Stimulated activated CD4-positive, alpha-beta T cell treated with anti-CD3 and anti-CD28 coated beads, Interleukin-4, amount 100 ng/mL, for 1 hour (primary cell): ENCODE results near the gene RAET1L.
"Not testable (repeated sequence)": the region's sequence is repeated elsewhere in the genome, so short reads cannot be mapped to it uniquely, and the experiment has no call there.

Source experiments
- DNase-seq: peaks from one replicate; pipeline ENCODE4 v3.0.0-alpha.2; 2020

The RAET1L gene, protein sequence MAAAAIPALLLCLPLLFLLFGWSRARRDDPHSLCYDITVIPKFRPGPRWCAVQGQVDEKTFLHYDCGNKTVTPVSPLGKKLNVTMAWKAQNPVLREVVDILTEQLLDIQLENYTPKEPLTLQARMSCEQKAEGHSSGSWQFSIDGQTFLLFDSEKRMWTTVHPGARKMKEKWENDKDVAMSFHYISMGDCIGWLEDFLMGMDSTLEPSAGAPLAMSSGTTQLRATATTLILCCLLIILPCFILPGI

DNA sequence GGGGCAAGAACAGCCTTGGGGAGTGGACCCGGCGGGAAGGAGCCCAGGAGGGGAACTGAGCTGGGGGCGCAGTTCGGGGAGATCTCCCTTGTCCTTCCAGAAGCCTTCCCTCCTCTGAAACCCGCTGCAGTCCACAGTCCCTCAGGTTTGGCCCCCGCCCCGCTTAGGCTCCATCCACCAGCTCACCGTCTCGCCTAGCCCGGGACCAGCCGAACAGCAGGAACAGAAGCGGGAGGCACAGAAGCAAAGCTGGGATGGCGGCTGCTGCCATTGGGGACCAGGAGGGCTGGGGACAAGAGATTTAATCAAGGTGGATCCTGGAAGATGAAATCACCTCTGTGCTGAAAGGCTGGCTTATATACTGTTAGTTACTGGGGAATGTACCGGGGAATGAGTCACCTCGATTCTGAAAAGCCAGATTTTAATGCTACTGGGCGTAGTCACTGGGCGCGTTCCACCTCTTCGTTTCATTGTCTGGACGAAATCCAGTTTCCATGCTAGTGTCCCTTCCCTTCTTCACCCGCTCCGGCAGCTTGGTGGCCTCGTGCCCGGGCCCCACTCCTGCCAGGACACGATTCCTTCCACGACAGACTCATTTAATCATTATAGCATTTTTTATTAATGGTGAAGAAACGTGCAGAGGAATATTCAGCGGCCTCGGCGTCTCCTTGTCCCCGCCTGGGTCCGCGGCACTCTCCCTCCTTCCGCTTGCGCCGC lies at the start of gene RAET1L:
RAET1L (minus strand) TSS at position 332 of the 717 bp plus-strand sequence; CDS start at position 271, 61 bp downstream.
- no peak for DNase-seq

DNA sequence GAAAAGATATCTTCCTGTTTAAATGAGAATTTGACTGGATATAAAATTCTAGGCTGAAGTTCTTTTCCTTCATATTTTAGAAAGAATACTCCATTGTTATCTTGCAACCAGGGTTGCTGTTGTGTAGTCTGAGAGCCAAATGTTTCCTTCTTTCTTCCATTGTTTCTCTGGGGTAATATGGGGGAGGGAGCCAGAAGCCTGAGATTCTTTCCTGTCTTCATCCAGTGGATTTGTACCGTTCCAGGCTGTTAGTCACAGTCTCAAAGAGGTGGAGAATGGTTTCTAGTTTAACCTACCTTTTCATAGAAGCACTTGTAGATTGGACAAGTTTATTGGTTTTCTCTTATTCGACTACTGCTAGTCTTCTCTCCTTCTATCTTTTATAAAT lies 49.7 kb upstream of the RAET1L start:
- no peak for DNase-seq

DNA sequence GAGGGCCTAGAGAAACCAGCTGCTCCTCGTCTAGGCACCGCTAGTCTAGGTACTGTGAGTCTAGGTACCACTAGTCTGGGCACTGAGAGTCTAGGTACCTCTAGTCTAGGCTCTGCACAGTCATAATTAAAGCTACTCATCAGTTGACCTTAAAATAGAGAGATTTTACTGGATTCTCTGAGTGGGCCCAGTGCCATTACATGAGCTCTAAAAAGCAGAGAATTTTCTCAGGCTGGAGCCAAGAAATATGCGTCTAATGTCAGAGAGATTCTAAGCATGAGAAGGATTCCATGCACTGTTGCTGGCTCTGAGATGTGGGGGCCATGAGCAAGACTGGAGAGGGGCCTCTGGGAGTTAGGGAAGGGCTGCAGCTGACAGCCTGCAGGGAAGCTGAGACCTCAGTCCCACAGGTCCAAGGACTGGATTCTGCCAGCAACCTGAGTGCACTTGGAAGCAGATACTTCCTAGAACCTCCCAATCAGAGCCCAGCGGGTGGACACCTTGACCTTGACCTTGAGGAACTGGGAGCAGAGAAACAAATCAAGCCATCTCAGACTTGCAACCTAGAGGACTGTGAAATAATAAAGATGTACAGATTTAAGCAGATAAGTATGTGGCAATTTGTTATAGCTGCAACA lies 49.2 kb upstream of the RAET1L start:
- not testable (repeated sequence) for DNase-seq

DNA sequence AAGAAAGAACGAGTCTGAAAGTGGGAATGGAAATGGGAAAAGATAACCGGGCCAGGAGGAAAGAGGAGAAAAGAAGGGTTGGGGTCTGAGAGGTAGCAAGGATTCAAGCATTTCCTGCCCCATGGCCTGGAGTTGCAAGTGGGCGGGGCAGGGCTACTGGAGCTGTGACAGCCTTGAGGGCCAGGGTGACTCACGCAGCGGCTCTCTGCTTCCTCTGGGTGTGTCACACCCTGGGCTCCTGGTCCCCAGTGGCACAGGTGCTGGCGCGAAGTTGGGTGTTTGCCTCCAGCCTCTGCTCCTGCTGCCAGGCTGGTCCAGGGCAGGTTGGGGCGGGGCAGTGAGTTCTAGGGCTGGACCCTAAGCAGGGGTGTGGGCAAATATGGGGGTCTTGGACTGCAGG lies 46.9 kb upstream of the RAET1L start:
- DNase-seq, result peak; percentile 12

DNA sequence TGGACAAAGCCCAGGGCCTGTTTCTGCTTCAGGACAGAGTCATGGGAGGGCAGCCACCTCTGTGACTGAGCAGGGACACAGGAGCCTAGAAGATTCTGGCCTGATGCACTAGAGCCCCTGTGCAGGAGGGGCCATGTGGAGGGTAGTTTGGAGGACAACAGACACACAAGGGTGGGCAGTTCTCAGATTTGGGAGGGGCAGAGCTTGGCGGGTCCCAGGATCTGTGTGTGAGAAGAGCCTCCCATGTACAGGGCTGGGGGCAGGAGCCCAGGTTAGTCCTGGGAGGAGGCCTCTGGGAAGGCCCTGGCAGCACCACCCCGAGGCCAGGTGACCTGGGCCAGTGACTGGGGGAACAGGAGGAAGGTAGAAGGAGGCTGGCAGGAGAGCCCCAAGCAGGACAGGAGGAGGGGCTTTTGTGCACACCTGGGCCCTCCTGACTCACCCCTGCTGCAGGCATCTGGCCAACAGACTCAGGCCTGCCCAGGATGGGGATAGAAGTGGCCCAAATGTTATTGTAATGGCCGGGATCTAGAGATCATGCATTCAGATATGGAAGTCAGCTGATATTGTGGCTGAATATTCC lies 45.0 kb upstream of the RAET1L start:
- no peak for DNase-seq

DNA sequence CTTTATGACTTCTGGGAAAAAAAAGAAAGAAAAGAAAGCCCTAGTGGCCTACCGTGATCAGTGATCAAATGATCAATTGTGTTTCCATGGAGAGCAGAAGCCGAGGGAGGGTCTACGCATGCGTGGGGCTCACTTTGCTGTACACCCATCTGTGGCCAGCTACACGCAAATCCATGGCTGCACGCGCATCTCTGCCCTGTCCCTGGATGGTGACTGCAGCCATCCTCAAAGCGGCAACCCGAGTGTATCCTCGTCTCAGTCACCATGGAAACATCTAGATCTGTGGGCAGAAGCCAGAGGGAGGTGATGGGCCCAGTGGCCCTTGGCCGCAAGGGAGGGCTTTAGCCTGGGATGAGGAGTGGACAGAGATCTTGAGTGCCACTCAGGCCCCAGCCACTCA lies 44.4 kb upstream of the RAET1L start:
- no peak for DNase-seq

DNA sequence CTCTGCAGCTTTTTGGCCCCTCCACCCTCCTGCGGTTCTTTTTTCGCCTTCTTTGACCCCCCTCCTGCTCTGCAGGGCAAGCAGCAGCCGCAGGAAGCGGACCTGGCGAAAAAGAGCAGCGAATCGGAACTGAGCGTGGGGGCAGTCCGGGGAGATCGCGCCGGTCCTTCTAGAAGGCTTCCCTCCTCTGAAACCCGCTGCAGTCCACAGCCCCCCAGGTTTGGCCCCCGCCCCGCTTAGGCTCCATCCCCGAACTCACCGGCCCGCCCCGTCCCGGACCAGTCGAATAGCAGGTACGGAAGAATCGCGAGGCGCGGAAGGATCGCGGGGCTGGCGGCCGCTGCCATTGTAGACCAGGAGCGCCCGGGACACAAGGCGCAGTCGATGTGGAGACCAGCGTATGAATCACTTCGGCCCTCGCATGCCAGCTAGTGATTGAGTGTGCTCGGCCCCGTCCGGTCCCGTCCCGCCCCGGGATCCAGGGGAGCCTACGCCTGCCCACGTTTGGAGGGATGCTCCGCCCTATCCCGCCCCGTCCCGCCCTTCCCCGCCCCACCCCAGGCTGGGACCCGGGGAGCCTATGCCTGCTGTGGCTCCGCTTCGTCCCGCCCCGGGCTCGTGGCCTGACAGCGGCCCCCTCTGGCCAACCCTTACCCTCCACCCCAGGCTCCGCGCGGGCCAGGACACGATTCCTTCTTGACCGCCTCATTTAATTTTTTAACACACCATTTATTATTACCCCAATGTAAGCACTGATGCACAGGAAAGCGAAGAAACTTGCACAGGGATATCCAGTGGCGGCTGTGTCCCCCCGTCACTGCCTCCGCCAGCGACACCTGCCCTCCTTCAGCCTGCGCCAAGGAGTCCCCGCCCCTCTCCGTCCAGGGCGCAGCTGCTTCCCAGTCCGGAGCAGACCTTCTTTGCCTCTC lies 43.7 kb upstream of the RAET1L start, which contains the start of gene ULBP3:
ULBP3 (minus strand) TSS at position 402 of the 929 bp plus-strand sequence; CDS start at position 347, 55 bp downstream.
- DNase-seq, result peak; percentile 64

DNA sequence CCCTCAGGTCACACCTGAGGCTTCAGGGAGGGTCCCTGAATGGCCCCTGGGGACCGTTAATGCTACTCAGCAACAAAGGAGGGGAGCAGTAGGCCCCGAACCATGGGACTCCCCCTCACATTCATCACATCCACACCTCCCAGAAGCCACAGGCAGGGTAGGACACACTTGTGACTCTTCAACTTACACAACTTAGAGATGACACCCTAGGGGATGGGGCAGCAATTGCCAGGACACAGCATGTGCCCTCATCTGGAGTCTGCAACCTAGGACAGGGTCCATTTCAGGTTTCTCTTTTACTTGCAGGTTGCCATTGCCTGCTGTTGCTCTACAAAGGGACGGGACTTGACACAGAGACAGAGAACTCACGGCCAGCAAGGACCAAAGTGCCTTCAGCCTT lies 42.8 kb upstream of the RAET1L start:
- no peak for DNase-seq

DNA sequence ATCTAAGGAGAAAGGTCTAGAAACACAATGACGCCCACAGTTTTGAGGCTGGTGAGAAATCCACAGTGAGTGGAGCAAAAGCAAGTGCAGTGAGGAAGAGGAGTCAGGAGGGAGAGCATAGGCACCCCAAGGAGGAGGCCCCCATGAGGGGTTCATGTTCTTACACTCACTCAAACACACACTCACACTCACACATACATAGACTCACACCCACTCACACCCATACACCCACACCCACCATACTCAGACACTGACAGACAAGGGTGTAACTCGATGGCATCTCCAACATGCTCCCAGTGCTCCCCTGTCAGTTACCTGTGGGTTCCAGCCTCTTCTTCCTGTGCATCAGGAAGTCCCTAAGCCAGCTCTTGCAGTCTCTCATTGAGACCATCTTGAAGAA lies 39.8 kb upstream of the RAET1L start:
- DNase-seq, result no peak

DNA sequence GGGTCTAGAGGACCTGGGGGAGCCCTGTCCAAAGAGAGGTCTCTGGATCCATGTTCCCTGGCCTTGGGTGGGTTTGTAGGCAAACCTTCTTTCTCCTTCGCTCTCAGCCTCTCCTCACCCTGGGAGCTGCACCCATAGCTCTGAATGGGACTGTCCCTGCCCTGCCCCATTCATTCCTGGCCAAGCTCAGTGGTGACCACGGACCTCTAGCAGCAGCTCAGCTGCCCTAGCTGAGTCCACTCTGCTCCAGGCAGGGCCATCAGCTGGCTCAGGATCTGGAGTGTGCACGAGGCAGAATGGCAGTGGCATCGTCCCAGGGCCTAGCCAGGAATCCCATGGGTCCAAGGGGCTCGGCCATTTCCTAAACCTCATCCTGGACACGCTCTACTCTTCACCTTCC lies 38.3 kb upstream of the RAET1L start:
- no peak for DNase-seq

DNA sequence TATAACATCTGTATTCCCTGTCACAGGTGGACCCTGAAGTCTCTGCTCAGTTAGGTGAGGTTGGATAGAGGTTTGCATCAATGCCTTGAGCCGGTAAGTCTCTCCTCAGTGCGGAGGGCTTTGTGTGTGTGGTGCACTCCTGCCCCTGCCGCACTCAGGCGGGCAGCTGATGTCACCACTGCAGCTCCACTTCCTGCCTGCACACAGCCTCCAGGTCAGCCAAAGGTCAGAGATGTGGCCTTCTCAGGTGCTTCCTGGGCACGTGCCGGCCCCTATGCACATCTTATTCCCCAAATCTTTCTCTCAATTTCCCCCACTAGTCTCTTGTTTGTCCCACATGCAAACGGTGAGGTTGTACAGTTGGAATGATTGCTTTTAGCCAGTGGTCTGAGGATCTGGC lies 34.6 kb upstream of the RAET1L start:
- DNase-seq, result not testable (repeated sequence)

DNA sequence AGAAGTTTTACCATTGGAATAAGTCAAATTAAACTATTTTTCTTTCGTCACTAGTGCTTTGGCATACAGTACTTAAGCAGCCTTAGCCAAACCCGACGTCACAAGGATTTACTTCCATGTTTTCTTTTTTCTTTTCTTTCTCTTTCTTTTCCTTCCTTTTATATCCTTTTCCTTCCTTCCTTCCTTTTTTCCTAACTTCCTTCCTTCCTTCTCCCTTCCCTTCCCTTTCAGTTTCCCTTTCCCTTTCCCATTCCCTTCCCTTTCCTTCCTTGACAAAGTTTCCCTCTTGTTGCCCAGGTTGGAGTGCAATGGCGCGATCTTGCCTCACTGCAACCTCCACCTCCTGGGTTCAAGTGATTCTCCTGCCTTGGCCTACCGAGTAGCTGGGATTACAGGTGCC lies 33.7 kb upstream of the RAET1L start:
- no peak for DNase-seq

DNA sequence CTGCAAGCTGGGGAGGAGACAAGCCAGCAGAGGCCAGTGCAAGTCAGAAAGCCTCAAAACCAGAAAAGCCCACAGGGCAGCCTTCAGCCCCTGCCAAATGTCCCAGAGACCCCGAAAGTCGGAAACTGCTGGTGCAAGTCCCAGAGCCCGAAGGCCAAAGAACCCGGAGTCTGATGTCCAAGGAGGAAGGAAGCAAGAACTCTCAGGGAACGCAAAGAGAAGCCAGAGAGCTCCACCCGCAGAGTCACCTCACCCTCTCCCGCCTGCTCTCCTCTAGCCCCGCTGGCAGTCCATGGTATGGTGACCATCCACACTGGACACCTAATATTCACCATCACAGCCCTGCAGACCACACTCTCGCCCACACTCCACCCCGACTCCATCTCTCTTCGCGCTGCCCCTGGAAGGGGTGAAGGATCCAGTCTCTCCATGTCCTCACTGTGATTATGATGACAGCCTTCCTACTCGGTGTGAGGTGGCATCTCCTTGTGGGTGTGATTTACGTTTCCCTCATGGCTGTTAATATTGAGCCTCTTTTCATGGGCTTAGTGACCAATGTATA lies 33.0 kb upstream of the RAET1L start:
- DNase-seq, result no peak

DNA sequence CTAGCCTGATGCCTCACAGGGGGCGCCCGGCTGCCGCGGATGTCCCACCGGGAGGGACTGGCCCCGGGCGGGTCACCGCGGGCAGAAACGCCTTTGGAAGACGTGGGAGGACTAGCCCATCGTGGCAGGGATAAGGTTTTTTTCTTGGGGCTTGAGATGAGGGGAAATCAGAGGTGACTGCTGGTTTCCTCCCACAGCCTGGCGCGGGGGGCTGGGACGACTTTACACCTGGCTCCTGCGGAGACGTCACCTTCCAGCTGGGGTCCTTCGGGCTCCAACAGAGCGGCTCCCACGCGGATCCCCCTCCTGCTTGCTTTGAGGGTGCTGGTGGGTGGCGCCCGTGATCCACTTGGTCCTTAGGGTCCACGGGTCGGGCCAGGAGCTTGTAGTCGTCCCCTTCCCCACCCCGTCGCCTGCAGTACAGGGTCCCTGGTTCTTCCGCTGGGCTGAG lies 32.2 kb upstream of the RAET1L start:
- DNase-seq, result no peak

DNA sequence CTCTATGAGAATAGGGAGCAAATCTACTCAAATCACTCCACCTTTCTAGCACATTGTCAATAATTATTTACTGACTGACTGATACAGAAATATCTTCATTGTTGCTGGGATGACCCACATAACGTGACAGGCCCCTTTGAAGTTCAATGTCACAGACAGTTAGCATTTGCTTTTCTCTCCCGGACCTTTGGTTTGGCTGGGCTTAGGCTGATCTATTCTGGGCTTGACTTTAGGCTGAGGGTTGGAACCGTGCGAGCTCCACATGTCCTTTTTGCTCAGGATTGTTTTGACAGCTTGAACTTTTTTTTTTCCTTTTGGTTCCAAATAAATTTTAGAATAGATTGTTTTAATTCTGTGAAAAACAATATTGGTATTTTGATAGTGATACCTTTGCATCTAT lies 31.6 kb upstream of the RAET1L start:
- DNase-seq, result no peak

DNA sequence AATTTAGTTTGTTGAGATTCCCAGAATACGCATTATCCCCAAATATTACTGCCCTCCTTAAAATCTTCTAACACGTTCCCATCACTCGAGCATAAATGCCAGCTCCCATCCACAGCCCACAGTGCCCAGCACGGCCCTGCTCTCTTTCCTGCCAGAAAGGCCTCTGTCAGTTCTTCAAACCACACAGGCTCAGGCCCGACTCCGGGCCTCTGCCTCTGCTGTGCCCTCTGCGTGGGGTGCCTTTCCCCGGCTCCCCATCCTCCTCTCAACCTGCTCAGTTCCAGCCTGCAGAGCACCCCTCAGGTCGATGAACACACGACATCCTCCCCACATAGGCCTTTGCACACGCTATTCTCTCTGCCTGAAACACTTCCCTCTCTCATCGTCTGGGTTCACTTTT lies 30.8 kb upstream of the RAET1L start:
- no peak for DNase-seq

DNA sequence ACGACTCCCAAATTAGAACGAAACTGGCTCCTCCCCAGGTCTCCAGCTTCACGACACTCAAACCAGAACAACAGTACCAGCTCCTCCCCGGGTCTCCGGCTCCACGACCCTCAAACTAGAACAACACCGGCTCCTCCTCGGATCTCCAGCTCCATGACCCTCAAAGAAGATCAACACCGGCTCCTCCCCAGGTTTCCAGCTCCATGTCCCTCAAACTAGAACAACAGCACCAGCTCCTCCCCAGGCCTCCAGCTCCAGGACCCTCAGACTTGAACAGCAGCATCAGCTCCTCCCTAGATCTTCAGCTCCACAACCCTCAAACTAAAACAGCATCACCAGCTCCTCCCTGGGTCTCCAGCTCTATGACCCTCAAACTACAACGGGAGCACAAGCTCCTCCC lies 29.8 kb upstream of the RAET1L start:
- DNase-seq, result no peak

DNA sequence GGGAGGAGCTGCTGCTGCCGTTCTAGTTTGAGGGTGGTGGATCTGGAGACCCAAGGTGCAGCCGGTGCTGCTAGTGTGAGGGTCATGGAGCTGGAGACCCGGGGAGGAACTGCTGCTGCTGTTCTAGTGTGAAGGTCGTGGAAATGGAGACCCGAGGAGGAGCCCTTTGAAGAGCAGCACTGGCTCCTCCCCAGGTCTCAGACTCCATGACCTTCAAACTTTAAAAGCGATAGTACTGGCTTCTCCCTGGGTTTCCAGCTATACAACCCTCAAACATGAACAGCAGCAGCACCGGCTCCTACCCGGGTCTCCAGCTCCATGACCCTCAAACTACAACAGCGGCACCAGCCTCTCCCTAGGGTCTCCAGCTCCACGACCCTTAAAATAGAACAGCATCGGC lies 28.1 kb upstream of the RAET1L start:
- DNase-seq, result no peak

DNA sequence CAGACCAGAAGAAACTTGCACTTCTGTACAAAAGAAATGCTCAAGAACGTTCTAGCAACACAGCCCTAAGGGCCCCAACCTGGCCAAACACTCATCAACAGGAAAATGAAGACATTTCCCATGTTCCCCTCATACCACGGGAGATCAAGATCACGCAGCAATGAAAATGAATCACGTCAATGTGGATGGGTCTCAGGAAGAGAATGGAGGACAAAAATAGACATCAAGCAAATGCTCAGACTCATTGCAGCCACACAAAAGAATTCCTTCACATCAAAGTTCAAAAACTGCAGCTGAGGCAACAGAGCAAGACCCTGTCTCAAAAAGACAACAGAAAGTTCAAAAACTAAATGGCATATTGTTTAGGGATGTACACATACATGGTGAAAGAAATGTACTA lies 25.5 kb upstream of the RAET1L start:
- DNase-seq, result no peak

DNA sequence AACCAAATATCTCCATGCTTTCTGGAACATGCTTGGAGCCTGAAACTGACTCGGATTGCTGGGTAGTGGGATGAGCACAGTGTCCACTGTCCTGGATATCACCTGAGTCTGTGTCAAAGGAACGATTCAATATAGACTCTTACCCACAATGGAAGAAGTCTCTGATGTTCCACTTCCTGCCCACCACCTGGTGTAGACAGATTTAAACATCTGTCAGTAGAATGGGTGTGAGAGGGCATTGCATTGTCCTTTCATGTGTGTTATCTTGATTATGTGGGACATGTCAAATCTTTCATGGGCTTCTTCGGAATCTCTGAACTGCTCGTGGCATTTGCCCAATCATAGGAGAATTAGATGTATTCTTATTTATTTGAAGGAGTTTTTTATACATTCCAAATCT lies 22.8 kb upstream of the RAET1L start:
- no peak for DNase-seq

DNA sequence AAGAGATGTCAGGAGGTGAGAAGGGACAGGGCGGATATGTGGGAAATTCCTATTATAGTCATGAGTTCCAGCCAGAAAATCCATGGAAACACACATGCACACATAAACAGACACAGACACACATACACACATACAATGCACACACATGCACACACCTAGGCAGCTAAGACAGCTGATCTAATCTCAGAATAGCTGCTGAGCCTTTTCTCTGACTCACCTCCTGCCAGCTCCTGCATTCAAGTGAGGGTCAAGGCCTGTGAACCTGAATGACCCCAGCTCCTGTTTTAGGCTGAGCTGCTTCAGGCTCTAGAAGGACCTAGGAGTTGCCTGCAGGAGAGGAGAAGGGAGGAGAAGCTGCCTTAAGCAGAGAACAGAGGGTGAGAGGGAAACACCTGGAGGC lies 21.6 kb upstream of the RAET1L start:
- no peak for DNase-seq

DNA sequence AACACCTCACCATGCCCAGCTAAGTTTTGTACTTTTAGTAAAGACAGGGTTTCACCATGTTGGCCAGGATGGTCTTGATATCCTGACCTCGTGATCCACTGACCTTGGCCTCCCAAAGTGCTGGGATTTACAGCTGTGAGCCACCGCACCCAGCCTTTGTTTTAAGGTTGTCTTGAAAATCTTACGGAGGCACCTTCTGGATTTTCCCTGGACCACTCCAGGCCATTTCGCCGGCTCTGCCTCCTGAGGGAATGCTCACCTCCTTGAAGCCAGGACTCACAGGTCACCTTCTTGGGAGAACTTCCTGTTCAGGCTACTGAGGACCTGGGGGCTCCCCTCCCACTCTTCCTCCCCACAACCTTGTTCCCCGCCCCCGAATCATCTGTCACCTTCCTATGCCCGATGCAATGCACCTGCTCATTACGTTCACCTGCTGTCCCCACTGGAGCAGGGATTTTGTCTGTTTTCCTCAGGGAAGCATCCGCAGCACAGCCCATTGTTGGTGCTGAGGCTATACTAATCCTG lies 19.4 kb upstream of the RAET1L start:
- DNase-seq, result no peak
